Esophagus muscularis mucosa (tissue), 3 donors: ENCODE data around the gene IFI27L1.

Source experiments
- CTCF ChIP-seq, 3 experiments: fragments of 200-600 bp in 2 of 3; fragments of 450-650 bp in 1 of 3; sonication (generic) in 2 of 3; IDR thresholded peaks; one replicate each; pipeline ENCODE4 v1.5.1; 2017 to 2019; ENCODE audit warnings: antibody characterized with exemption in 3 of 3, mild to moderate bottlenecking in 2 of 3, moderate library complexity in 1 of 3
- POLR2A ChIP-seq: fragments of 450-650 bp; IDR thresholded peaks from one replicate; pipeline ENCODE4 v1.6.1; 2017; ENCODE audit warnings: antibody characterized with exemption, moderate library complexity, mild to moderate bottlenecking, low read depth

DNA sequence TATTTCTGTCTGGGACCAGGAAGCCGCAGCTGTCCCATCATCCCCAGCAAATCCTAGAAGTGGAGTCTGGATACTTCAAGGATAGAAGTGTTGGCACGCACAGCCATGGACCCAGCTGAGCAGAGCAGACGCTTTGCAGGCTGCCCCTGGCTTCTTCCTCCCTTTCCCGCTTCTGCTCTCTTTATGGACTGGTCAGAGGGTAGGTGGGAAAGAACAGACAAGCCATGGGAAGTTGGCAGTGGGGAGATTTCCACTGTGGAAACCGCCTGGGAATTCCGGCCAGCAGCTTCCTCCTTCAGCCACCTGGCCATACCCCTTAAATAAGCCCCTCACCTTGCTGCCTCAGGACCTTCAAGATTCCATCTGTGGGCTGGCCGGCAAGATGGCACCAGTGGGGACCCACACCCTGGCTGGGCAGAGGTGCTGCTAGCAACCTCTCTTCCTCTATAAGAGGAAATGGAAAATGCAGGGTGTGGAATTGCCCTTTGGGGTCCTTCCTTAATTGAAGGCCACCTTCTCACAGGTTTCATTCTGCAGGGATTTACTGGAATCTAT is 34.3 kb upstream of the IFI27L1 start:
- TF ChIP-seq CTCF (IDR thresholded peaks at IDR 0.05) = no peak
- no peak for TF ChIP-seq POLR2A
